PFSK-1 (cell line): ENCODE results near the gene NMNAT3.

Source experiments
- POLR2AphosphoS5 ChIP-seq: IDR thresholded peaks from 2 replicates; pipeline ENCODE4 v1.6.1; 2012; ENCODE audit warnings: low read depth, mild to moderate bottlenecking, control low read depth, low read length, moderate library complexity
- TAF1 ChIP-seq: IDR thresholded peaks from 2 replicates; pipeline ENCODE4 v1.6.1; 2012; ENCODE audit warnings: low read length, control low read depth, borderline replicate concordance; ENCODE audit not compliant: insufficient read depth
- TF ChIP-seq, protein P1 (sequence below), 2 experiments: IDR thresholded peaks; 2 replicates each; pipeline versions ENCODE4 v1.6.1 to v1.8.0; 2011 to 2012; ENCODE audit warnings: low read depth in 2 of 2, low read length in 2 of 2, control low read depth in 1 of 2, inconsistent platforms in 1 of 2, mild to moderate bottlenecking in 1 of 2, moderate library complexity in 1 of 2; ENCODE audit not compliant: insufficient read depth in 1 of 2

DNA sequence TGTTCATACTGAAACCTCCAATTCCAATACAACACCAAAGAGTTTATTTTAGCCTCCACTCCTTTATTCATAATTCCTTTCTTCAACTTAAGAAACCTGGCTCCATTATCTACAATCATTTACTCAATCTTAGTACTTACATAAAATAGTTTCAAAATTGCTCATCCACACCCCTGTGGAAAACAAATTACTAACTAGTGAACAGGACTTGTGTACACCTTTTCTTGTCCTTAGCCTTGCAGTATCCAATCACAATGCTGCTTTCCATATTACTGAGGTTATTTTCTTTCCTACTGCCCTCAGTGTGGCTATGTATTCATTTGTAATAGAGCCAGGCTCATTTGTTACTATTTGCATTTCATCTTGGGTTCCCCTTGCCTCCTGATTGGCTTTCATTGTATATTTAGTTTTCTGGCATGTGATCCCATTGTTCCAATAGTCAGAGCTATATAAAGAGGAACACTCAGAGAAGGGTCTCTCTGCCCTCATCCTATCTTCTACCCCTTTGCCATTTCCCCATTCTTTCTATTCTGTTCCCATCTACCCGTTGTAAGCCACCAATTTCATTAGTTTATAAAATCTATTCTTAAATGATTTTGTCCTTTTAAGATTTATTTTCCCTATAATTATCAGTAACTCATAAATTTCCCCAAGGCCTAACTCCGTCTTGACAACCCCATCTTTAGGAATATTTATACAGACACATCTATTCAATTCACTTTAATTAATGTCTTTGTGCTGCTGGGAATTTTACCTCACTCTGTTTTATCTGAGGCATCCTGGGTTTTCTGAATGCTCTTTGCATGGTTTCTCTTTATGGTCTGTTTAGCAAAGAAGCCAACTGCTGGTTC, 70.3 kb downstream of the NMNAT3 start:
- TF ChIP-seq TAF1 (no peak), POLR2AphosphoS5 (no peak)
- TF ChIP-seq, protein P1, sequence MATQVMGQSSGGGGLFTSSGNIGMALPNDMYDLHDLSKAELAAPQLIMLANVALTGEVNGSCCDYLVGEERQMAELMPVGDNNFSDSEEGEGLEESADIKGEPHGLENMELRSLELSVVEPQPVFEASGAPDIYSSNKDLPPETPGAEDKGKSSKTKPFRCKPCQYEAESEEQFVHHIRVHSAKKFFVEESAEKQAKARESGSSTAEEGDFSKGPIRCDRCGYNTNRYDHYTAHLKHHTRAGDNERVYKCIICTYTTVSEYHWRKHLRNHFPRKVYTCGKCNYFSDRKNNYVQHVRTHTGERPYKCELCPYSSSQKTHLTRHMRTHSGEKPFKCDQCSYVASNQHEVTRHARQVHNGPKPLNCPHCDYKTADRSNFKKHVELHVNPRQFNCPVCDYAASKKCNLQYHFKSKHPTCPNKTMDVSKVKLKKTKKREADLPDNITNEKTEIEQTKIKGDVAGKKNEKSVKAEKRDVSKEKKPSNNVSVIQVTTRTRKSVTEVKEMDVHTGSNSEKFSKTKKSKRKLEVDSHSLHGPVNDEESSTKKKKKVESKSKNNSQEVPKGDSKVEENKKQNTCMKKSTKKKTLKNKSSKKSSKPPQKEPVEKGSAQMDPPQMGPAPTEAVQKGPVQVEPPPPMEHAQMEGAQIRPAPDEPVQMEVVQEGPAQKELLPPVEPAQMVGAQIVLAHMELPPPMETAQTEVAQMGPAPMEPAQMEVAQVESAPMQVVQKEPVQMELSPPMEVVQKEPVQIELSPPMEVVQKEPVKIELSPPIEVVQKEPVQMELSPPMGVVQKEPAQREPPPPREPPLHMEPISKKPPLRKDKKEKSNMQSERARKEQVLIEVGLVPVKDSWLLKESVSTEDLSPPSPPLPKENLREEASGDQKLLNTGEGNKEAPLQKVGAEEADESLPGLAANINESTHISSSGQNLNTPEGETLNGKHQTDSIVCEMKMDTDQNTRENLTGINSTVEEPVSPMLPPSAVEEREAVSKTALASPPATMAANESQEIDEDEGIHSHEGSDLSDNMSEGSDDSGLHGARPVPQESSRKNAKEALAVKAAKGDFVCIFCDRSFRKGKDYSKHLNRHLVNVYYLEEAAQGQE (IDR thresholded peaks at IDR 0.05; ENCODE audit: insufficient read depth in 1 of 2, low read depth in 2 of 2, low read length in 2 of 2): no peak
